Ovary (tissue), 9 donors: ENCODE results near the gene TNNT3. TPM values are rescaled to one million over a fixed set of nuclear protein-coding genes. Genes with fewer than 3 reads are reported as not detected.

Experiments used
- DNase-seq, 5 donors: peaks; one replicate each; pipeline ENCODE4 v3.0.0-alpha.2; 2019 to 2020
- H3K27ac ChIP-seq, 2 donors: fragments of 200-600 bp; one replicate each; pipeline versions ENCODE4 v1.5.1 to v1.8.0; 2019 to 2022
- H3K27me3 ChIP-seq: fragments of 200-600 bp; one replicate; pipeline ENCODE4 v1.8.0; 2022
- H3K36me3 ChIP-seq: fragments of 200-600 bp; sonication (generic); one replicate; pipeline ENCODE4 v1.5.1; 2019
- H3K4me1 ChIP-seq: one replicate; pipeline ENCODE4 v1.8.1; 2013; ENCODE audit warnings: mild to moderate bottlenecking, moderate library complexity; ENCODE audit not compliant: insufficient read depth
- H3K4me3 ChIP-seq: fragments of 200-600 bp; sonication (generic); one replicate; pipeline ENCODE4 v1.5.1; 2017
- H3K9me3 ChIP-seq, 2 donors: fragments of 200-600 bp in 1 of 2; sonication (generic) in 1 of 2; one replicate each; pipeline versions ENCODE4 v1.5.1 to v1.8.1; 2013 to 2019; ENCODE audit warnings: mild to moderate bottlenecking in 1 of 2, moderate library complexity in 1 of 2
- CTCF ChIP-seq, 3 donors: fragments of 450-650 bp in 2 of 3; fragments of 200-600 bp in 1 of 3; IDR thresholded peaks; one replicate each; pipeline versions ENCODE4 v1.5.1 to v1.8.0; 2016 to 2022; ENCODE audit warnings: antibody characterized with exemption in 3 of 3, mild to moderate bottlenecking in 1 of 3
- EP300 ChIP-seq: sonication (generic); formaldehyde crosslinking; IDR thresholded peaks from one replicate; pipeline ENCODE4 v1.6.1; 2017; ENCODE audit warnings: antibody characterized with exemption
- POLR2A ChIP-seq: fragments of 450-650 bp; IDR thresholded peaks from one replicate; pipeline ENCODE4 v1.6.1; 2017; ENCODE audit warnings: antibody characterized with exemption, mild to moderate bottlenecking, moderate library complexity
- WGBS, 3 donors: extraction: QIAGEN DNeasy Blood & Tissue Kit in 1 of 3; methylation state at CpG; one replicate each; pipeline versions ENCODE4 v1.1.5 to v1.1.7; 2013 to 2017; 5-methylcytosine and 5-hydroxymethylcytosine counted together
- intact Hi-C, 4 donors: fragments of 100-400 bp; cut with DNase I; formaldehyde crosslinking; loops; one replicate each; pipeline versions ENCODE4 v1.11.0 to v1.15.1; 2022 to 2023
- polyA plus RNA-seq, 2 donors: library from polyadenylated mRNA; stranded (reverse); fragments of 200-250 nt in 1 of 2; fragments of 350-450 nt in 1 of 2; fragmentation: Illumina TruSeq in 1 of 2; extraction: RNeasy Lipid Tissue Mini Kit (QIAGEN cat#74804) in 1 of 2; gene quantifications; one replicate each; pipeline ENCODE4 v1.2.3, GENCODE V29; 2013 to 2014
- total RNA-seq, 7 donors: library from RNA; depleted of rRNA in 2 of 7; stranded (reverse); fragments of >200 nt in 2 of 7; fragmentation: NEBNext Ultra II Directional in 3 of 7; extraction: Animal tissue kit (Norgen Biotek cat#: 25700) in 3 of 7; gene quantifications; one replicate each; pipeline versions ENCODE4 v1.1.0 to v1.2.4, GENCODE V29; 2016 to 2023
- donor health status: DM: no; HTN: no; CAD: no; lungs with moderate emphysema.
- donor health status: DM: no; HTN: no; CAD: no.
- donor health status: Bipolar disorder and iron deficiency.
- donor health status: DM: yes; HTN: yes; CAD: no.
- donor health status: DM: no; HTN: no; CAD: no.
- donor health status: DM: yes; HTN: yes; CAD: no.

TNNT3 gene
- total and polyA plus RNA-seq, 9 donors, result 0.22 to 9.0 (median 2.0) TPM; not detected in 3

GRCh38 chr11:1964348-1964747 is 44.8 kb downstream of the TNNT3 start:
- no peaks in the 10 kb centered on the region for H3K9me3 ChIP-seq
- TF ChIP-seq CTCF (IDR thresholded peaks at IDR 0.05), result no peak
- no peak for TF ChIP-seq POLR2A
- no peak for TF ChIP-seq EP300
- no peak overlapping the region for H3K4me3 ChIP-seq
- H3K4me1 ChIP-seq, result no peaks in the 10 kb centered on the region
- H3K36me3 ChIP-seq, result no peaks in the 10 kb centered on the region
- DNase-seq, result no peak
- whole genome bisulfite sequencing, 3 donors, result no CpG with 5 or more reads among the region's 17 CpGs
- no peaks in the 10 kb centered on the region for H3K27me3 ChIP-seq
- H3K27ac ChIP-seq, result no peak overlapping the region
- intact Hi-C loops, result no loop called here

- TF ChIP-seq CTCF (IDR thresholded peaks at IDR 0.05), result no peak
- no peak for TF ChIP-seq POLR2A
- no peak for TF ChIP-seq EP300
- H3K4me3 ChIP-seq, result no peak overlapping the region
- WGBS, 3 donors, result 89% methylated on average over 3 of the region's 20 CpGs; no CpG with 5 or more reads in 2 of the 3 donors
- no peaks in the 10 kb centered on the region for H3K36me3 ChIP-seq
- DNase-seq, result peak in 4 of 5 donors; percentile 7 to 22 (median 10)
- H3K27ac ChIP-seq, result no peak overlapping the region
- no peaks in the 10 kb centered on the region for H3K27me3 ChIP-seq
- H3K9me3 ChIP-seq, result no peaks in the 10 kb centered on the region
- H3K4me1 ChIP-seq, result no peaks in the 10 kb centered on the region
- intact Hi-C loops, result no loop called here
Measured at GRCh38 chr11:1964955-1965354, 45.5 kb downstream of the TNNT3 start.

GRCh38 chr11:1966531-1966930 is 47.0 kb downstream of the TNNT3 start:
- TF ChIP-seq EP300 (no peak), POLR2A (no peak), CTCF (IDR thresholded peaks at IDR 0.05) (no peak)
- H3K4me1 ChIP-seq, result no peaks in the 10 kb centered on the region
- no peaks in the 10 kb centered on the region for H3K27me3 ChIP-seq
- H3K36me3 ChIP-seq, result no peaks in the 10 kb centered on the region
- no peak overlapping the region for H3K27ac ChIP-seq
- WGBS, 3 donors, result 87% methylated on average over 8 of the region's 18 CpGs; no CpG with 5 or more reads in 2 of the 3 donors
- no peak overlapping the region for H3K4me3 ChIP-seq
- intact Hi-C loops, result no loop called here
- H3K9me3 ChIP-seq, result no peaks in the 10 kb centered on the region
- DNase-seq, result peak in 4 of 5 donors; percentile 12 to 36 (median 18)

- WGBS, 3 donors, result 36% methylated on average over 3 of the region's 21 CpGs; no CpG with 5 or more reads in 2 of the 3 donors
- no peaks in the 10 kb centered on the region for H3K36me3 ChIP-seq
- no peak overlapping the region for H3K4me3 ChIP-seq
- no peak overlapping the region for H3K27ac ChIP-seq
- TF ChIP-seq CTCF (IDR thresholded peaks at IDR 0.05) (no peak), EP300 (no peak), POLR2A (no peak)
- no peaks in the 10 kb centered on the region for H3K4me1 ChIP-seq
- intact Hi-C loops, result no loop called here
- peak in 3 of 5 donors; percentile 4 to 24 (median 9) for DNase-seq
- no peaks in the 10 kb centered on the region for H3K9me3 ChIP-seq
- no peaks in the 10 kb centered on the region for H3K27me3 ChIP-seq
Measured at GRCh38 chr11:1967641-1968225, 48.2 kb downstream of the TNNT3 start.
